ENCODE results near the gene PLCB4.

DNA sequence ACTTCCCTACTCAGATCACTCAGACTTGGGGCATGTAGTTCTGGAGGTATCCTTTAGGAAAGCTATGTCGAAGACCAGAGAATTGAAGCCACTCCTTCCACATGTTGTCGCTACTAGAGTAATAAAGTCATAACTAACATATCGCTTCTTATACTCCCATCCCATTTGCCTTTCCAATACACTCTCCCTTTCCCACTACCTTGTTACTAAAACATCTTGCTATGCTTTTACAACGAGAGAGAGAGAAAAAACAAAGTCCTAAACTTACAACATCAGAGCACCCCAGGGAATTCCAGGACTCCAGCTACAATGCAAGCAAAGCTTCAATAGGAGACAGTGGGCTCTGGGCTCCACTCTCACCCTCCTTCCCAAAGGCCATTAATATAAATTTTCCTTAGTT lies 440.4 kb downstream of the PLCB4 start:
- TF ChIP-seq, protein P1, sequence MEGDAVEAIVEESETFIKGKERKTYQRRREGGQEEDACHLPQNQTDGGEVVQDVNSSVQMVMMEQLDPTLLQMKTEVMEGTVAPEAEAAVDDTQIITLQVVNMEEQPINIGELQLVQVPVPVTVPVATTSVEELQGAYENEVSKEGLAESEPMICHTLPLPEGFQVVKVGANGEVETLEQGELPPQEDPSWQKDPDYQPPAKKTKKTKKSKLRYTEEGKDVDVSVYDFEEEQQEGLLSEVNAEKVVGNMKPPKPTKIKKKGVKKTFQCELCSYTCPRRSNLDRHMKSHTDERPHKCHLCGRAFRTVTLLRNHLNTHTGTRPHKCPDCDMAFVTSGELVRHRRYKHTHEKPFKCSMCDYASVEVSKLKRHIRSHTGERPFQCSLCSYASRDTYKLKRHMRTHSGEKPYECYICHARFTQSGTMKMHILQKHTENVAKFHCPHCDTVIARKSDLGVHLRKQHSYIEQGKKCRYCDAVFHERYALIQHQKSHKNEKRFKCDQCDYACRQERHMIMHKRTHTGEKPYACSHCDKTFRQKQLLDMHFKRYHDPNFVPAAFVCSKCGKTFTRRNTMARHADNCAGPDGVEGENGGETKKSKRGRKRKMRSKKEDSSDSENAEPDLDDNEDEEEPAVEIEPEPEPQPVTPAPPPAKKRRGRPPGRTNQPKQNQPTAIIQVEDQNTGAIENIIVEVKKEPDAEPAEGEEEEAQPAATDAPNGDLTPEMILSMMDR (IDR thresholded peaks at IDR 0.05), result no peak
- TF ChIP-seq EP300 (IDR thresholded peaks at IDR 0.05) (no peak), POLR2AphosphoS5 (IDR thresholded peaks at IDR 0.05) (no peak)
